Gastroesophageal sphincter (tissue), 3 donors: ENCODE measurements around the gene RBBP7.

Source experiments
- CTCF ChIP-seq, 4 experiments: fragments of 200-600 bp in 2 of 4; fragments of 450-650 bp in 2 of 4; sonication (generic) in 1 of 4; IDR thresholded peaks; one replicate each; pipeline ENCODE4 v1.5.1; 2017 to 2019; ENCODE audit warnings: antibody characterized with exemption in 4 of 4, mild to moderate bottlenecking in 2 of 4, moderate library complexity in 2 of 4
- EP300 ChIP-seq: sonication (generic); formaldehyde crosslinking; IDR thresholded peaks from one replicate; pipeline ENCODE4 v1.6.1; 2017; ENCODE audit warnings: antibody characterized with exemption, mild to moderate bottlenecking
- POLR2A ChIP-seq, 2 donors: fragments of 450-650 bp; IDR thresholded peaks; one replicate each; pipeline ENCODE4 v1.6.1; 2017; ENCODE audit warnings: antibody characterized with exemption in 2 of 2, mild to moderate bottlenecking in 2 of 2, moderate library complexity in 1 of 2
- POLR2AphosphoS5 ChIP-seq: sonication (generic); formaldehyde crosslinking; IDR thresholded peaks from one replicate; pipeline ENCODE4 v1.6.1; 2017; ENCODE audit warnings: antibody characterized with exemption

DNA sequence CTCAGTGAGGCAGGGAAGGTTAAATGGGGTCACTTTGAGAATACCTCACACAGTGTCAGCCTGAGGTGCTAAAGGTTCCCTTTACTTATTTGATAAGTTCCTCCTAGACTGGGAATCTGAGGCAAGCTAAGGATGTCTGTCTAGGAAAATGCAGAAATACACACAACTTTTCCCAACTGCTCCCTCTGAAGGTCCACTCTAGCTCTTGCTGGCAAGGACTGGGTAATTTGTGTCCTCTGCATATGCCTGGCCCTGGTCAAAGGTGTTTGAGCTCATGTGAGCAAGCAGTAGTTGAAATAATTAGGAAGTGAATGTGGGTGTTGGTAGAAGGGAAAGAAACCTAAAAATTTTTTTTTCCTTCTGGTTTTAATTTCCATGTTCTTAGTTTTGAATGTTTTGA lies 62.6 kb downstream of the RBBP7 start:
- TF ChIP-seq POLR2A (IDR thresholded peaks at IDR 0.05) (no peak), CTCF (IDR thresholded peaks at IDR 0.05) (no peak), POLR2AphosphoS5 (no peak), EP300 (no peak)
